Activated CD4-positive, CD25-positive, alpha-beta regulatory T cell treated with anti-CD3 and anti-CD28 coated beads, Interleukin-2, amount 50 U/mL, for 72 hours (primary cell): Measurements from ENCODE around the gene FBLIM1.

Experiments used
- DNase-seq: peaks from one replicate; pipeline ENCODE4 v3.0.0; 2021

Gene FBLIM1, protein sequence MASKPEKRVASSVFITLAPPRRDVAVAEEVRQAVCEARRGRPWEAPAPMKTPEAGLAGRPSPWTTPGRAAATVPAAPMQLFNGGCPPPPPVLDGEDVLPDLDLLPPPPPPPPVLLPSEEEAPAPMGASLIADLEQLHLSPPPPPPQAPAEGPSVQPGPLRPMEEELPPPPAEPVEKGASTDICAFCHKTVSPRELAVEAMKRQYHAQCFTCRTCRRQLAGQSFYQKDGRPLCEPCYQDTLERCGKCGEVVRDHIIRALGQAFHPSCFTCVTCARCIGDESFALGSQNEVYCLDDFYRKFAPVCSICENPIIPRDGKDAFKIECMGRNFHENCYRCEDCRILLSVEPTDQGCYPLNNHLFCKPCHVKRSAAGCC

GRCh38 chr1:15758343-15758931, at the start of gene FBLIM1:
FBLIM1 (plus strand) TSS chr1:15758795; CDS start chr1:15764984, 6,189 bp downstream.
- no peak for DNase-seq

- no peak for DNase-seq
Observed at GRCh38 chr1:15709226-15709625, 49.4 kb upstream of the FBLIM1 start.

GRCh38 chr1:15712168-15712567, 46.4 kb upstream of the FBLIM1 start:
- DNase-seq = no peak

- DNase-seq = no peak
Observed at GRCh38 chr1:15714406-15715136, 44.0 kb upstream of the FBLIM1 start.

- DNase-seq = no peak
Observed at GRCh38 chr1:15717418-15718125, 41.0 kb upstream of the FBLIM1 start.

GRCh38 chr1:15718199-15718601, 40.4 kb upstream of the FBLIM1 start:
- DNase-seq = no peak

DNA sequence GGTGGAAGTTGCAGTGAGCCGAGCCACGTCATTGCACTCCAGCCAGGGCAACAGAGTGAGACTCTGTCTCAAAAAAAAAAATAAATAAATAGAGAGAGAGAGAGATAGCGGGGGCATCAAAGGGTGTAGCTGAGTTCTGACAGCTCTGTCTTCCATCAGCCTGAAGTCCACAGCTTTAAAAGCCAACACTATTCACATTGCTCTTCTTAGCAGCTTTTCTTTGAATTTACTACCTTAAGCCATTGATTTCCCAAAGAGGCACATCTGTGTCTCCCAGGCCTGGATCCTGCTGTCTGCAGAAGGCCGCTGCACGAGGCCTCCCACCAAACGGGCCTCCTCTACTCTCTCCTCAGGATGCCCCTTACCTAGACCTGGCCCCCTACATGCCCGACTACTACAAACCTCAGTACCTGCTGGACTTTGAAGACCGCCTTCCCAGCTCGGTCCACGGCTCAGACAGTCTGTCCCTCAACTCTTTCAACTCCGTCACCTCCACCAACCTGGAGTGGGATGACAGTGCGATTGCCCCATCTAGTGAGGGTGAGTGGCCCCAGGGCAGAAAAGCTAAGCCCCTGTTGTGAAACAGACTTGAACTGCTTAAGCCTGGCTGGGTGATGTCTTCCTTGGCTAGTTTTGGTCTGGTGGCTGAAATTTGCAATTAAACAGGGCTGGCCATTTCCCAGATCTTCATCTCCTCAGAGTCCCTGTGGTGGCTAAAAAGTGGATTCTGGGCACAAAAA, 39.0 kb upstream of the FBLIM1 start:
- no peak for DNase-seq

GRCh38 chr1:15720861-15721260, 37.7 kb upstream of the FBLIM1 start:
- no peak for DNase-seq

GRCh38 chr1:15722411-15722810, 36.2 kb upstream of the FBLIM1 start:
- DNase-seq = no peak

GRCh38 chr1:15722836-15723532, 35.6 kb upstream of the FBLIM1 start:
- no peak for DNase-seq

- no peak for DNase-seq
Observed at GRCh38 chr1:15723631-15724246, 34.9 kb upstream of the FBLIM1 start.

- no peak for DNase-seq
Observed at GRCh38 chr1:15724949-15725880, 33.4 kb upstream of the FBLIM1 start.

GRCh38 chr1:15726508-15726907, 32.1 kb upstream of the FBLIM1 start:
- DNase-seq = no peak

- DNase-seq = no peak
Observed at GRCh38 chr1:15727021-15727420, 31.6 kb upstream of the FBLIM1 start.

DNA sequence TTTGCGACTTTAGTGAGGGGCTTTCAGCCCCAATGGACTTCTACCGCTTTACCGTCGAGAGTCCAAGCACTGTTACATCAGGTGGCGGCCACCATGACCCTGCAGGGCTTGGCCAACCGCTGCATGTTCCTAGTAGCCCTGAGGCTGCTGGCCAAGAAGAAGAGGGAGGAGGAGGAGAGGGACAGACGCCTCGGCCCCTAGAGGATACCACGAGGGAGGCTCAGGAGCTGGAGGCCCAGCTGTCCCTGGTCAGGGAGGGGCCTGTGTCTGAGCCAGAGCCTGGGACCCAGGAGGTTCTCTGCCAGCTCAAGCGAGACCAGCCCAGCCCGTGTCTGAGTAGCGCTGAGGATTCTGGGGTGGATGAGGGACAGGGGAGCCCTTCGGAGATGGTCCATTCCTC, 31.2 kb upstream of the FBLIM1 start:
- no peak for DNase-seq

DNA sequence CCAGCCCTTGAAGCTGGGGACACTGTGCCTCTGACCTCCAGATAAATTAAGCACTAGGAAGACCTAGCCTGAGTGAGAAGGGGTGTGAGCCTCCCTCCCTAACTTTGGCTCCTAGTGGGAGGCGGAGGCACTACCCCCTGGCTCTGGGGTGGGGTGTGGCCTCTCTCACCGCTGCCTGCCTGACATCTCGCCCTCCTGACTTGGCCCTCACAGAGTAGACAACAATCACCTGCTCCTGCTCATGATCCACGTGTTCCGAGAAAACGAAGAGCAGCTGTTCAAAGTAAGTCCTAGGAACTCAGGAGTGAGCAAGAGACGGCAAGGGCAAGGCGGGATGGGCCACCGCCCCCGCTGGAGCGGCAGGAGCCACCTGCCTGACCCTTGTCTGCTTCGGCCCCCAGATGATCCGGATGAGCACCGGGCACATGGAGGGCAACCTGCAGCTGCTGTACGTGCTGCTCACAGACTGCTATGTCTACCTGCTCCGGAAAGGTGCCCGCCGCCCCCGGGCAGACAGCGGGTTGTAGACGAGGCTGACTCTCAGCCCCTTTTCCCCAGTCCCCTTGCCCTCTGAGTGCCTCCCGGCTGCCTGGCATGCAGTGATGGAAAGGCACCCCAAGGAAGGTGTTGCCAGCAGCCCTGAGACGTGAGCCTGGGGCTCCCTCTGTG, 30.6 kb upstream of the FBLIM1 start:
- DNase-seq = no peak

DNA sequence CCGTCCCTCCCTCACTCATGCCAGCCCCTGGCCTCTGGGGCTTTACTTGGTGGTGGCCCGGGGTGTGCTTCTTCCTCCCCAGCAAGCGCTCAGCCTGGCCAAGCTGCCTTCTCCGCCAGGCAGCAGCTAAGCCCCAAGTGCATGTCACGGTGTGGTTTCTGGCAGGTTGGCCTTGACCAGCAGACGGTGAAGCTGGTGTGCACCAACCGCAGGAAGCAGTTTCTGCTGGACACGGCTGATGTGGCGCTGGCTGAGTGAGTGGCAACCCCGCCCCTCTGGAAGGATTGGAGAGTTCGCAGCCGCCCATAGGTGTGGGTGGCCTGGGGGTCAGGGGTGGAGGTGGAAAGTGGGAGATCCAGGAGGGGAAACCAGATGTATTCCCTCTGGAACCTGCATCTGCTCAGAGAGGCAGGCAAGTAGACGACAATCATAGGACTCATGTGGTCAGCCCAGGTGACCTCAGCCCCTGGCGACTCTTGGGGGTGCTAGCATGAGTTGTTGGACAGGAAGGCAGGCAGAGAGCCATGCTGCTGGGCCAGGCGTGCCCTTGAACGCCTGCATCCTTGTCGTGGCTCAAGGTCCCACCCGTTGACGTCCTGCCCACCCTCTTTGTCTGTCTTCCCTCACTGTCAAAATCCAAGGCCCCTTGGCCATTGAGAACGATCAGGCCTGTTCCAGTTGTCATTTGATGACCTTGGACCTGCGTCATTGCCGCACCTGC, 29.5 kb upstream of the FBLIM1 start:
- DNase-seq = no peak

DNA sequence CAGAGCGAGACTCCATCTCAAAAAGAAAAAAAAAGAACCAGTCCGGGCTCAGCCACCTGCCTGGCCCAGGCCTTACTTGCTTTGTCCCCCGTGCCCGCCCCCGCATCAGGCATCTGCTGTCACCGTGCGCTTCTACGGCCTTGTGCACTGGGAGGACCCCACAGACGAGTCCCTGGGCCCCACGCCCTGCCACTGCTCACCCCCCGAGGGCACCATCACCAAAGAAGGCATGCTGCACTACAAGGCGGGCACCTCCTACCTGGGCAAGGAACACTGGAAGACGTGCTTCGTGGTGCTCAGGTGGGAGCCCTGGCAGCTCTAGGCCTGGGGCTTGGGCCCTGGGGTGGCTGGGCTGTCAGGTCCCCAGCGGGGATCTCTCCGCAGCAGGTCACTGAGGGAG, 28.2 kb upstream of the FBLIM1 start:
- no peak for DNase-seq

DNA sequence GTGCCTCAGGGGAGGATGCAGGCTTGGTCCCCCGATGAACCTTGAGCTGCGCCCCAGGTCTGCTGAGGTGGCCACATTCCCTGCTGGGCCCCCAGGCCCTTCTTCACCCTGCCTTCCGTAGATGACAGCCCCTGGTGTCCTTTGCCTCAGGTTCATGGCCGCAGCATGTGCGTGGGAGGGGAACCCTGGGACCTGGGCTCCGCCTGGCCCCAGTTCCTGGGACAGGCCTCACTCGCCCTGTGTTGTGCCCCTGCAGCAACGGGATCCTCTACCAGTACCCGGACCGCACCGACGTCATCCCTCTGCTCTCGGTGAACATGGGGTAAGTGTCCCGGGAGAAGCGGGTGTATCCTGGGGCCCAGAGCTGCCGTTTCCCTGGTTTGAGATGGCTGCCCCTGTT, 27.7 kb upstream of the FBLIM1 start:
- DNase-seq = no peak
